RPMI8226 (cell line): ENCODE measurements around the gene POGLUT2.
A peak's percentile ranks its signal among the peaks of the same experiment; 100 is the strongest.

Experiments used
- DNase-seq: peaks from one replicate; pipeline ENCODE4 v3.0.0-alpha.2; 2015

POGLUT2 gene

DNA sequence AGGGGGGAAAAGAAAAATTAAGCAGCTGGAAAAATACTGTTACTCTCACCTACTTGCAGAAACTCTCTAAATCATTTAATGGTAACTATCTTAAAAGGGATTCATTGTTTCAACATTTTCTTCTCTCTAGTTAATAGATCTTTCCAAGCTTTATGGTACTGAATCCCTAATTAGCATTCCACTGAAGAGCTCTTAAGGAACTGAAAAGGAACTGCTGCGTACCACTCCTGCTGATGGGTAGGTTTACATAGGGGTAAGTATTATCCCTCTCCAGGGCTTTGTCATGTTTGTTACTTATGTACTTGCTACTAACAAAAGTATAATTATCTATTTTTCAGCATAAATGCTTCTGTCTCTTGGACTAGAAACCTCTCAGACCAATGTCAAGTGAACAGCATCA, 37.7 kb downstream of the POGLUT2 start:
- no peak for DNase-seq

DNA sequence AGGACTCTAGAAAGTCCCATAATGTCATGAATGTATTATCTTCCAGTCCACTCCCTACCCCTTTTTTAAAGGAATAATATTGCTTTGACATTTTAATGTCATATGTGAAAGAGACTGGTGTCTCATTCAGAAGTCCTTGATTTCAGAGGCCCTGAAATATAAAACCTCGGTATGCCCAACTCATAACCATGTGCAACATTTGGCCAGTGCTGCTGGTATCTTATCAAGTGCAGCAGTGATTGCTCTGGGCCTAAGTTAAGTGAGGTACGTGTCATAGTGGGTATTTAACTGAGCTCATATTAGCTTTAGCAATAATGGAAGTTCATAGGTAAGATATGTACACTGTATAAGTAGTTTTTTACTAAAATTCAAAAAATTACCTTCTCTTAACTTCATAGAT, 39.9 kb downstream of the POGLUT2 start:
- DNase-seq, result no peak

DNA sequence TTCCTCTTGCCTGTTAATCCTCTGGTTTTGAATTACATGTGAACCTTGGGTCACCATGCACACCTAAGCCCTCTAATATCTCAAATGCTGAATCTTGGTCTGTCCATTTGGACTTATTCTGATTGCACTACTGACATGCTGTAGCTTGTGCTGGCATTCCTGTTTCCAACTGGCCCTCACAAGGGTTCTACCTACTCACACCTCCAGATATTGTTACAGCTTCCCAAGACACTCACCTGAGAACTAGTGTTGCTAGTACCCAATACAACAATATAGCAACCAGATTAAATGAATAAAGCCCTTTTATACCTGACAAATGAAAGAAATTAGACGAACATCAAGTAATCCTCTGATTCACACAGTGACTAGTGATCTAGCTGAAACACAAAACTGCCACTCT, 41.8 kb downstream of the POGLUT2 start:
- DNase-seq, result no peak

DNA sequence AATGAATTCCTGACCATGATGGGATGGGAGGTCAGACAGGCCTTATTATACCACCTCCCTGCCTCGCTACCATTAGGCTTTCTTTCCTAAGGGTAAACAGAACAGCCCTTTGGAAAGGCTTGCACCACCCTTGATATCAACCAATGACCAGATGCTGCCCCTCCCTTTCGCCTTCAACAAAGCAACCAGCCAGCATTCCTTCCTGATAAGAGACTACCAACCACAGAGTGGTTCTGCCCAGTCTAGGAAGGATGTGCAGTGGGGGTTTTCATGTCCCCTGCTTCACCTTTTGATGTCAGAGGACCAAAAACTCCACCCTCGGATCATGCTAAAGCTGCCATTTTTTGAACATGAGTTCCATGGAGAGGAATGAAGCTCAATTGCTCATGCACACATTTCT, 46.9 kb downstream of the POGLUT2 start:
- no peak for DNase-seq

DNA sequence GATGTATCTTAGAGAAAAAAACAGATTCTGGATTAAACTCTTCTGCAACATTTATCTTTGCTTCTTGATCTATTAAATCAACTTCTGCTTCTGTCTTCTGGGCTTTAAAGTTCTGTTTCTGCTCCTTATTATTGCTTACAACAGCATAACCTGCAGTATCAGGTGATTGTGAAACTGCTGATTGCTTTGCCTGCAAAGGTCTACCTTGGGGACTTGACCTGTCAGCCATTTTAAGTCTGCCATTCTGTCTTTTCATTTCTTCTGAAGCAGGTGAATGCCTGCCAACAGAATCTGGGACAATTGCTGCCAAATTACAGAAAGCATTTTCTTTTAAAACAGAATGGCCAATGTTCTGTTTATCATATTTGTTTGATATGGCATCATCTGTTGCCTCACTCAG, 56.3 kb downstream of the POGLUT2 start:
- DNase-seq, result peak; percentile 66

DNA sequence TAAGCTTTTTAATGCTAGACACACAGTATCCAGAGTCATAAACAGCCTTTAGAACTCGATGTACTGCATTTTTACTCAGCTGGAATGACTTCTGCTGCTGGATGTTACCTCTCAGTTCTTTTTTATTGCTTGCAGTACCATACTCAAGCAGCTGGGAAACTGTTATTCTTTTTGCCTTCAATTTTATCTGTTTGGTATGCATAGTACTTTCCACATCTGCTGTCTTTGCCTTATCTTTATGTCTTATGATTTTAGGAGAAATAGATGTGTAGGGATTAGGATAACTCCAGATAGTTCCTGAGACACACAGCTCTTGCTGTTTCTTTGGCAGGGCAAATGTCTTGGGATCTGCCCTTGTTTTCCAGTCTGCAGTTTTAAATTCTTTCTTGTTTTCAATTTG, 56.7 kb downstream of the POGLUT2 start:
- peak; percentile 8 for DNase-seq
